Naive thymus-derived CD4-positive, alpha-beta T cell (primary cell): ENCODE results near the gene NME7. TPM values are rescaled to one million over a fixed set of nuclear protein-coding genes. Genes with fewer than 3 reads are reported as not detected.

ENCODE experiments used
- ATAC-seq: fragments of 150-1000 bp; cut with Tn5 transposase; 2 replicates; pipeline ENCODE4 v1.10.0; 2021; ENCODE audit warnings: mild to moderate bottlenecking, moderate library complexity
- CTCF ChIA-PET: fragments of 350-600 bp; sonication (Branson Sonifier 250); formaldehyde crosslinking; loops from one replicate; lab custom pipeline; 2021; ENCODE audit warnings: antibody characterized with exemption; lab: Charles Lee
- POLR2A ChIA-PET: fragments of 350-600 bp; sonication (Branson Sonifier 250); formaldehyde crosslinking; loops from one replicate; lab custom pipeline; 2021; ENCODE audit warnings: antibody characterized with exemption, inconsistent platforms; lab: Charles Lee
- DNase-seq, 9 donors: peaks; one replicate each; pipeline versions ENCODE4 v3.0.0 to v3.0.0-alpha.2; 2020 to 2022; ENCODE audit warnings: mixed read lengths in 1 of 9
- H3K27ac ChIP-seq: one replicate; pipeline ENCODE4 v1.7.0; 2013; ENCODE audit warnings: mild to moderate bottlenecking, low read depth, low read length, moderate library complexity
- H3K27me3 ChIP-seq, 2 donors: one replicate each; pipeline ENCODE4 v1.7.0; 2013; ENCODE audit warnings: low read length in 2 of 2, mild to moderate bottlenecking in 2 of 2, moderate library complexity in 2 of 2; ENCODE audit not compliant: control insufficient read depth in 2 of 2, insufficient read depth in 2 of 2
- H3K36me3 ChIP-seq, 3 experiments: 1 replicate in 2 of 3; 2 replicates in 1 of 3; pipeline ENCODE4 v1.7.0; 2013; ENCODE audit warnings: low read length in 3 of 3, mild to moderate bottlenecking in 3 of 3, moderate library complexity in 1 of 3; ENCODE audit not compliant: insufficient read depth in 3 of 3, control insufficient read depth in 2 of 3
- H3K4me1 ChIP-seq, 2 donors: one replicate each; pipeline ENCODE4 v1.7.0; 2013; ENCODE audit warnings: low read length in 2 of 2, mild to moderate bottlenecking in 2 of 2, moderate library complexity in 1 of 2; ENCODE audit not compliant: control insufficient read depth in 2 of 2, insufficient read depth in 2 of 2
- H3K4me3 ChIP-seq: 2 replicates; pipeline ENCODE4 v1.7.0; 2013; ENCODE audit warnings: mild to moderate bottlenecking, low read length
- H3K9me3 ChIP-seq, 3 experiments: 1 replicate in 2 of 3; 2 replicates in 1 of 3; pipeline ENCODE4 v1.7.0; 2013; ENCODE audit warnings: low read length in 3 of 3; ENCODE audit not compliant: control insufficient read depth in 2 of 3
- H3K27ac Mint-ChIP-seq, 9 donors: one replicate each; pipeline ENCODE4 v1.8.0; 2020 to 2022; ENCODE audit warnings: mixed read lengths in 9 of 9, mild to moderate bottlenecking in 8 of 9, moderate library complexity in 5 of 9, inconsistent platforms in 2 of 9
- H3K27me3 Mint-ChIP-seq, 5 donors: one replicate each; pipeline ENCODE4 v1.8.0; 2021 to 2022; ENCODE audit warnings: mixed read lengths in 5 of 5, mild to moderate bottlenecking in 1 of 5
- H3K36me3 Mint-ChIP-seq, 5 donors: one replicate each; pipeline ENCODE4 v1.8.0; 2020 to 2022; ENCODE audit warnings: mixed read lengths in 5 of 5, mild to moderate bottlenecking in 3 of 5, inconsistent platforms in 1 of 5
- H3K4me1 Mint-ChIP-seq, 7 donors: one replicate each; pipeline ENCODE4 v1.8.0; 2020 to 2022; ENCODE audit warnings: mixed read lengths in 7 of 7, mild to moderate bottlenecking in 3 of 7, inconsistent platforms in 1 of 7
- H3K4me3 Mint-ChIP-seq, 10 donors: one replicate each; pipeline ENCODE4 v1.8.0; 2020 to 2022; ENCODE audit warnings: mild to moderate bottlenecking in 10 of 10, mixed read lengths in 10 of 10, moderate library complexity in 6 of 10, inconsistent platforms in 2 of 10
- H3K9me3 Mint-ChIP-seq, 11 donors: one replicate each; pipeline ENCODE4 v1.8.0; 2020 to 2022; ENCODE audit warnings: mixed read lengths in 11 of 11, mild to moderate bottlenecking in 4 of 11, inconsistent platforms in 1 of 11, moderate library complexity in 1 of 11
- intact Hi-C, 2 donors: fragments of 100-400 bp; cut with micrococcal nuclease; formaldehyde crosslinking; loops; one replicate each; pipeline ENCODE4 v1.15.1; 2023
- polyA plus RNA-seq, 2 donors: library from polyadenylated mRNA; unstranded; fragments of 300-500 nt; fragmentation: Illumina TruSeq; gene quantifications; one replicate each; pipeline ENCODE4 v1.2.3, GENCODE V29; 2021
- total RNA-seq, 6 experiments: library from RNA in 5 of 6; stranded (reverse) in 5 of 6; gene quantifications; 1 replicate in 5 of 6; 2 replicates in 1 of 6; pipeline ENCODE4 v1.2.3 and lab custom pipeline; 2021 to 2026

Gene NME7
- total and polyA plus RNA-seq, 7 experiments from 2014 or later: 8.6 to 18.6 (median 12.9) TPM

DNA sequence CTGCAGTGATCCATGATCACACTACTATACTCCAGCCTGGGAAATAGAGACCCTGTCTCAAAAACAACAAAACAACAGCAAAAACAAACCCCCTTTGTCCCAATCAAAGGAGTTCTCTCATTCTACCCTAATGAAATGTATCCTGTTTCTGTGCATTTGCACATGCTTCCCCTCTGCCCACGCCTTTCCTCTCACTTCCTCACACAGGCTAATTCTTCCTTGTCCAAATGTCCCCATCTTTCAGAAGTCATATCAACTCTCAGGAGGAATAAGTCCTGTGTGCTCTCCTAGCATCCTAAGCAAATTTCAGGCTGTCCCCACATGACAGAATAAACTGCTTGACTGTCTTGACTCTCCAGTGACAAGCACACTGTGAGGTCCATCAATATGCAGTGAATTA is 269.2 kb downstream of the NME7 start:
- intact Hi-C loops: no loop called here
- Mint-ChIP-seq H3K27ac (peak overlapping the region in 1 of 9 donors; percentile 10), H3K4me3 (no peak overlapping the region), H3K4me1 (peaks cover 0 to 4% (median 0%) of the 10 kb centered on the region in 7 donors), H3K9me3 (peaks cover 0 to 3% (median 0%) of the 10 kb centered on the region in 11 donors), H3K36me3 (peaks cover 0 to 2% (median 0%) of the 10 kb centered on the region in 5 donors), H3K27me3 (peaks cover 3 to 25% (median 4%) of the 10 kb centered on the region in 5 donors)
- no peaks in the 10 kb centered on the region for H3K9me3 ChIP-seq
- no peaks in the 10 kb centered on the region for H3K36me3 ChIP-seq
- ATAC-seq (no peak), DNase-seq (no peak)
- H3K4me1 ChIP-seq: no peaks in the 10 kb centered on the region
- POLR2A ChIA-PET: no interaction called here
- CTCF ChIA-PET: no interaction called here
- H3K27ac ChIP-seq: no peak overlapping the region
- no peaks in the 10 kb centered on the region for H3K27me3 ChIP-seq
- no peak overlapping the region for H3K4me3 ChIP-seq

DNA sequence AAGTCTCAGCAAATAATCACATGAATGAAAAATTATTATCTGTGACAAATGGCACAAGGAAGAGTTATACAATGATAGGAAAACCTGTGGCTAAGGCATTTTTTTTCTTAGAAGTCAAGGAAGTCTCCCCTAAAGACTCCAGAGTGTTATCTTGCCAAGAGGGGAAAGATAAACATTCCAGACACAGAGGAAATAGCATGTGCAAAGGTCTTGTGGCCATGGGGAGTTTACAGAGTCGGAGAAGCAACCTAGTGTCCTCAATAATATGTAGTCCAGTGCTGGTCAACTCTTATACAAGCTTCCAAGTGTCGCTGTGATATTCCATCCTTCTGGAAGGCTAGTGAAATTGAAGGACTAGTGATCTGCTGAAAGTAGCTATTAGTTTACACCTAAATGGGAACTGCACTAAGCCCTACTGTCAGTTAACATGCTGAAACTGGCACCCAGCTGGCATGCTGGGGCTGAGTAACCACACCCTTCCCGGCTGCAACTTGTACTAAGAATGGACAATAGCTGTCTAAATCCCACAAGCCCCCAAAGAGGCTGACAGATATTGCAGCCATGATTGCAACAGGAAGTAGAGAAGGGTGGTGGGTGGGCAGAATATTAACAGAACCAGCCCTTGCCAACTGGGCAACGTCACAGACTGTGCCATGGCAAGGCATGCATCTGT is 272.6 kb downstream of the NME7 start:
- H3K9me3 Mint-ChIP-seq: peaks cover 0 to 3% (median 0%) of the 10 kb centered on the region in 11 donors
- ChIA-PET CTCF (no interaction called here), POLR2A (no interaction called here)
- no peak for DNase-seq
- H3K36me3 Mint-ChIP-seq: peaks cover 0 to 2% (median 0%) of the 10 kb centered on the region in 5 donors
- H3K4me1 Mint-ChIP-seq: peaks cover 0 to 6% (median 3%) of the 10 kb centered on the region in 7 donors
- H3K4me3 Mint-ChIP-seq: no peak overlapping the region
- ATAC-seq: no peak
- Histone ChIP-seq H3K4me1 (no peaks in the 10 kb centered on the region), H3K9me3 (no peaks in the 10 kb centered on the region), H3K4me3 (no peak overlapping the region), H3K27me3 (no peaks in the 10 kb centered on the region), H3K36me3 (no peaks in the 10 kb centered on the region), H3K27ac (no peak overlapping the region)
- intact Hi-C loops: no loop called here
- H3K27ac Mint-ChIP-seq: no peak overlapping the region
- H3K27me3 Mint-ChIP-seq: peaks cover 3 to 14% (median 5%) of the 10 kb centered on the region in 5 donors

DNA sequence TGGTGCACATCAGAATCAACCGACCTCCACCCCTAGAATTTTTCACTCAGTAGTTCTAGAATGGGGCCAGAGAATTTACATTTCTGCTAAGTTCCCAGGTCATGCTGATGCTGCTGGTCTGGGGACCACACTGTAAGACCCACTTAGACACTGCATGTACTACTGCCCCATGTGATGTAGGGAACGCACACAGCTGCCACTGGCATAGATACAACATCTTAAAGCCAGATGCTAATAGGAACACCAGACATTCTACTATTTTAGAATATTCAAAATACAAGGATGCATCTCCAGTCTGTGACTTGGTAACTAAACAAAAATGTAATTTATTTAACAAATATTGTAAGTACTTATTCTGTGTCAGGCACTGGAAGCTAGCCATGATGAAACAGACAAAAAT is 275.2 kb downstream of the NME7 start:
- Mint-ChIP-seq H3K27ac (no peak overlapping the region), H3K4me1 (peaks cover 0 to 7% (median 4%) of the 10 kb centered on the region in 7 donors), H3K4me3 (no peak overlapping the region), H3K27me3 (peaks cover 3 to 12% (median 5%) of the 10 kb centered on the region in 5 donors), H3K36me3 (peaks cover 0 to 2% (median 0%) of the 10 kb centered on the region in 5 donors), H3K9me3 (peaks cover 0 to 12% (median 0%) of the 10 kb centered on the region in 11 donors)
- H3K27me3 ChIP-seq: no peaks in the 10 kb centered on the region
- no peak overlapping the region for H3K27ac ChIP-seq
- DNase-seq (no peak), ATAC-seq (no peak)
- ChIA-PET POLR2A (no interaction called here), CTCF (no interaction called here)
- intact Hi-C loops: no loop called here
- H3K4me1 ChIP-seq: no peaks in the 10 kb centered on the region
- no peak overlapping the region for H3K4me3 ChIP-seq
- H3K36me3 ChIP-seq: no peaks in the 10 kb centered on the region
- no peaks in the 10 kb centered on the region for H3K9me3 ChIP-seq

DNA sequence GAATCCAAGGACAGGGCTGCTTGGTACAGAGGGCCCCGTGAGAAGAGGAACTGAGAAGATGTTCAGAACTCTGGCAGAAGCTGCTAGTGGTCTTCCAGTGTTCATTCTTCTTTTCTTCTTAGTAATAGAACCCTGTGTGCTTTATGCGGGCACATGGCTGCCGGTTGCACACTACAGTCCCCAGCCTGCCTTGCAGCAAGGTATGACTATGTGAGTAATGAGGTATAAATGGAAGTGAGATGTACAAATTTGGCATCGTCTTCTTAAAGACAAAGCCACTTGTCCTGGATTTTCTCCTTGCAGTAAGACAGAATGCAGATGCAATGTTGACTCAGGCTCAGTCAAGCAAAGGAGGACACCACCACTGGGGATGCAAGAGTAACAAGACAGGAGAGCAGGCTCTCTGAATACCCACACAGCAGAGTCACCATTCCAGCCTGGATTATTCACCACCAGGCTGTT is 276.1 kb downstream of the NME7 start:
- CTCF ChIA-PET: no interaction called here
- POLR2A ChIA-PET: no interaction called here
- intact Hi-C loops: loop anchor here (2.0 kb wide), 2 partner anchors 13 to 15 kb away; partner anchors contain the start of gene ATP1B1 (in 1 of the 2)
- Histone ChIP-seq H3K27me3 (no peaks in the 10 kb centered on the region), H3K4me3 (no peak overlapping the region), H3K36me3 (no peaks in the 10 kb centered on the region), H3K9me3 (no peaks in the 10 kb centered on the region), H3K27ac (no peak overlapping the region), H3K4me1 (peaks cover 0 to 6% of the 10 kb centered on the region in 2 donors)
- Mint-ChIP-seq H3K4me1 (peaks cover 0 to 16% (median 9%) of the 10 kb centered on the region in 7 donors), H3K4me3 (no peak overlapping the region), H3K36me3 (no peaks in the 10 kb centered on the region), H3K27me3 (peaks cover 0 to 12% (median 4%) of the 10 kb centered on the region in 5 donors), H3K27ac (no peak overlapping the region), H3K9me3 (peaks cover 0 to 12% (median 0%) of the 10 kb centered on the region in 11 donors)
- DNase-seq: no peak
- no peak for ATAC-seq

- Histone ChIP-seq H3K27me3 (no peaks in the 10 kb centered on the region), H3K4me1 (peaks cover 0 to 6% of the 10 kb centered on the region in 2 donors), H3K27ac (no peak overlapping the region), H3K36me3 (no peaks in the 10 kb centered on the region), H3K4me3 (no peak overlapping the region), H3K9me3 (no peaks in the 10 kb centered on the region)
- H3K9me3 Mint-ChIP-seq: peaks cover 0 to 12% (median 0%) of the 10 kb centered on the region in 11 donors
- DNase-seq (peak in 1 of 9 donors; percentile 15), ATAC-seq (no peak)
- POLR2A ChIA-PET: no interaction called here
- H3K27me3 Mint-ChIP-seq: peaks cover 0 to 12% (median 4%) of the 10 kb centered on the region in 5 donors
- no peaks in the 10 kb centered on the region for H3K36me3 Mint-ChIP-seq
- CTCF ChIA-PET: no interaction called here
- intact Hi-C loops: loop anchor here (2.0 kb wide), 2 partner anchors 14 to 16 kb away; partner anchors contain the start of gene ATP1B1 (in 1 of the 2)
- peaks cover 0 to 17% (median 9%) of the 10 kb centered on the region in 7 donors for H3K4me1 Mint-ChIP-seq
- no peak overlapping the region for H3K27ac Mint-ChIP-seq
- H3K4me3 Mint-ChIP-seq: no peak overlapping the region
Observed at GRCh38 chr1:169090900-169091311, 276.7 kb downstream of the NME7 start.

- Histone ChIP-seq H3K4me1 (peaks cover 0 to 6% of the 10 kb centered on the region in 2 donors), H3K36me3 (no peaks in the 10 kb centered on the region), H3K27ac (no peak overlapping the region), H3K4me3 (no peak overlapping the region), H3K9me3 (no peaks in the 10 kb centered on the region), H3K27me3 (no peaks in the 10 kb centered on the region)
- Mint-ChIP-seq H3K4me1 (peaks cover 0 to 17% (median 9%) of the 10 kb centered on the region in 7 donors), H3K4me3 (no peak overlapping the region), H3K36me3 (no peaks in the 10 kb centered on the region), H3K27ac (no peak overlapping the region), H3K9me3 (peaks cover 0 to 12% (median 0%) of the 10 kb centered on the region in 11 donors), H3K27me3 (peaks cover 0 to 12% (median 4%) of the 10 kb centered on the region in 5 donors)
- intact Hi-C loops: loop anchor here (2.0 kb wide), 2 partner anchors 14 to 16 kb away; partner anchors contain the start of gene ATP1B1 (in 1 of the 2)
- DNase-seq (peak in 1 of 9 donors; percentile 17), ATAC-seq (no peak)
- POLR2A ChIA-PET: interaction anchor here (0.7 kb wide), 1 partner anchor 15 kb away, joined by 3 read pairs; no protein-coding TSS in a partner anchor
- CTCF ChIA-PET: no interaction called here
Observed at GRCh38 chr1:169090308-169090899, 277.2 kb downstream of the NME7 start.
